Frontal cortex (tissue), 4 donors: ENCODE data around the gene FRMD1. TPM values are rescaled to one million over a fixed set of nuclear protein-coding genes. Genes with fewer than 3 reads are reported as not detected.

ENCODE experiments used
- DNase-seq, 2 donors: peaks; one replicate each; pipeline ENCODE4 v3.0.0; 2012; ENCODE audit warnings: low spot score in 2 of 2
- FAIRE-seq: peaks from 2 replicates; lab custom pipeline; 2012; peaks lifted over from hg19 to GRCh38; lab: Jason Lieb, UNC
- total RNA-seq: library from RNA; depleted of rRNA; stranded (reverse); fragments of >200 nt; gene quantifications from one replicate; pipeline ENCODE4 v1.2.3, GENCODE V29; 2014
- donor health status: control.
- donor health status: control.
- donor health status: control.

FRMD1 gene
- total RNA-seq, 1 donor from 2014 or later, result not detected

DNA sequence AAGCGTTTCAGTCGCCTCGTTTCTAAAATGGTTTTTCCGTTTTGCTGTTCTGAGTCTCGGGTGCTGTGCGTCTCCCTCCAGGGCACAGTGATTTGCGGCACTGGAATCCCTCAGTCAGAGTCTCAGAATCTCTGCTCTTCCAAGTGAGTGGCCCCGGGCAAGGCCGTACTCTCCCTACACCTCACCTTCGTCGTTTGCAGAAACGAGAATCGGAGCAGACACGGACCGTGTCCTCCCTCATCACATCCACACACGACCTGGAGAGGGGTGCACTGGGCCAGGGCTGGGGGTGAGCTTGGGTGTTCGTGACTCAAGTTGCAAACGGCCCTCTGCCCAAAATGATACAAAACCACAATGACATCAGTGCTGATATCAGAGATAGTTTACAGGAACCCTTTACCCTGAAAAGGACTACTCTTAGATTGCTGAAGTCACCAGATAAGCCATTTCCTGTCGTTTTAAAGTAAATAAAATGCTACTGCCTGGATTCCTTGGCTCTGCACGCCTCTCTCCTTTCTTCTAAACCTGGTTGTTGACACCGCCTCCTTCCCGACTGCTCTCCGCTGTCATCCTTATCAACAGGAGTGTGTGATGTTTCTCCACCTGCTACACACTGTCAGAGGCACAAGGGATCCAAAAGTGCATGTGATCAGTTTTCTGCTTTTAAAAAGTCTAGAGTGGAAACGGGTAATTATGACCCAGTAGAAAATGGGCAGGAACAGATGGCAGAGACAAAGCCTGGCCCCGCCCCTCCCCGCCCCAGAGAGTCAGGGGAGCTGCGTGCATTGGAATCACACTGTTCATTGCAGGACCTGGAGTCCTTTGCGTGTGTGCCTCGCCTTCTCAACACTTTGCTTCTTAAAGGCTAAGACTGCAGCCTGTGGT is 43.1 kb downstream of the FRMD1 start:
- DNase-seq (no peak), FAIRE-seq (no peak)

GRCh38 chr6:168035098-168035660 is 43.8 kb downstream of the FRMD1 start:
- FAIRE-seq, result no peak
- DNase-seq, result peak; percentile 60 to 70

DNA sequence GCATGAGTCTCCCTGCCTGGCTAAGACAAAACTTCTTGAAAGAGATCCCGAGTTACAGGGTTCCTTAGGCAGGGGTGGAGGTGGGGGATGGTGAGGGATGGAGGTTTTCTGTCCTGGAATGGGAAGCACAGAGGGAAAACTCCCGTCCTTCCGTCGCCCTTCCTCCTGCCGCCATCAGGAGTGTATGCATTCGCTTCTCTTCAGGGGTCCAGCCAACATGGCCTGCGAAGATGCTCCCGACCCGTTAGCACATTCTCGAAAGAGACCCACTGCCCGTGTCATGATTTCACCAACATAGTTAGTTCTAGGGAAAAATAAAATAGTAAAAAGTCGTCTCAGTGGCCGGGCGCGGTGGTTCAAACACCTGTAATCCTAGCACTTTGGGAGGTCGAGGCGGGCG is 44.5 kb downstream of the FRMD1 start:
- DNase-seq, result no peak
- no peak for FAIRE-seq

DNA sequence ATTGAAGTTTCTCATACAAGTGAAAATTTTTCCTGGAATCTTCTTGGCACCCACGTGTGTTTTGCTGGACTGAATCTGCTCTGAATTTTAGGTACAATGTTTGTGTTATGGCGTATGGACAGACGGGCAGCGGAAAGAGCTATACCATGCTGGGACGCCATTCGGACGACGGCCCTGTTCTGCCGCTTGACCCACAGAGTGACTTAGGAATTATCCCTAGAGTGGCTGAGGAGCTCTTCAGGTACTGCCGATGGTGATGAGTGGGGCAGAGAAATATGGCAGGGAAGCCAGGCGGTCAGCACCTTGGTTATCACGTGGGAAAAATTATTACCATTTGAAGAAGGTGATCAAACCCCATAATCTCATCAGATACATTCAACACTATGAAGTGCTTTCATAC is 45.2 kb downstream of the FRMD1 start:
- no peak for DNase-seq
- FAIRE-seq, result no peak

- DNase-seq, result no peak
- no peak for FAIRE-seq
Observed at GRCh38 chr6:168032005-168032760, 46.8 kb downstream of the FRMD1 start.

GRCh38 chr6:168031411-168031971 is 47.5 kb downstream of the FRMD1 start:
- FAIRE-seq (no peak), DNase-seq (no peak)

DNA sequence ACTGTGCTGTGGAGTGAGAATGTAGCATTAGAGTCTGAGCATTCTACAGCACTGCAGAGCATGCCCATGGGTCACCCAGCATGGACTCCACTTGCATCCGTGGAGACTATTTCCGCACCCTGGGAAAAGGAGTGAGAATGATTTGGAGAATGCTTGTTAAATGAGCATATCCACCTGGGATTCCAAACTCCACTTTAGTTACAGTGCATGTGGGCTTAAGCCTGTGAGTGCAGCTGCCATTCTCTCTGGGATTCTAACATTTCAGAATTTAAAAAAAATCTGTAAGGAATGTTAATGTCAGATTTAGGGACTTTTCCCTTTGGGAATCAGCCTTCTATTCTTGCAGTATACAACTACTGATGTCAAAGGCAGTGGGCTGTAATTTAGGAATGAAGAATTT is 48.1 kb downstream of the FRMD1 start:
- FAIRE-seq (no peak), DNase-seq (no peak)

DNA sequence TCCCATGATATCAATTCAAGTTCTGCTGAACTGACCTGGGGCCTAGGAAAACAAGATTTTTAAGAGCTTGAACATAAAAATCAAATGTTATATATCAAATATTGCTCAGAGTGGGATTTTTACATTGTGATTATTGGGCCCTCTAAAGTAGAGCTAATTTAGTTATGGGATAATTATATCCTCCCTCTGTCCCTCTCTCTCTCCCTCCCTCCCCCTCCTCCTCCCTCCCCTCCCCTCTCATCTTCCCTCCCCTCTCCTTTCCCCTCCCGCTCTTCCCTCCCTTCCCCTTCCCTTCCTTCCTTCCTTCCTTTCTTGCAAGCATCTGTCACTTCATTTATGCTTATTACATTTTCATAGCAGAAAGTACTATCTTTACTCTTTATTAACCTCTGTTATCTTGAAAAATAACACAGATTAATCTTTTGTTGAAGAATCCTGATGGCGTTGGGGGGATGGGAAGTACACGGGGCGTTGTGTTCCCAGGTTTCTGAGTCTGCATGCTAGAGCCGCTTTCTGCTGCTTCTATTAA is 48.7 kb downstream of the FRMD1 start:
- FAIRE-seq, result no peak
- DNase-seq, result no peak

- FAIRE-seq (no peak), DNase-seq (no peak)
Observed at GRCh38 chr6:168029459-168030217, 49.4 kb downstream of the FRMD1 start.

GRCh38 chr6:168028181-168028580 is 50.8 kb downstream of the FRMD1 start:
- no peak for FAIRE-seq

DNA sequence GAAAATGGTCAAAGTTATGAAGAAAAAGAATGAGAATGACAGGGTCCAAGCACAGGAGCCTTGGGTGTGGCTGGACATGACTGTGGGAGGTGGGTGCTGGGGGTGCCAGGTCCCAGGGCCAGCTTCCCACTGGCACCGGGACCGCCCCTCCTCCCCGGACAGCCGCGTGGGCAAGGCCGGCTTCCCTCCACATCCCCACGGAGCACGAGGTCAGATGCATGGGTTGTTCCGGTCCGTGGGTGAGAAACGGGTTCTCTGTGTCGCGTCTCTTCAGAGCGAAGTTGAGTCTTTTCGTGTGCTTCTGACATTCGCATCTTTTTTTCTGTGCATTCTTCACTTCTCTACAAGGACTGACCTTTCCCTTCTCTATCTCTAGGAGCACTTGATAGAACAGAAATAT is 51.5 kb downstream of the FRMD1 start:
- no peak for DNase-seq
- no peak for FAIRE-seq

More at GRCh38 chr6:168028181-168028580, 50.8 kb downstream of the FRMD1 start:
- DNase-seq, result no peak

DNA sequence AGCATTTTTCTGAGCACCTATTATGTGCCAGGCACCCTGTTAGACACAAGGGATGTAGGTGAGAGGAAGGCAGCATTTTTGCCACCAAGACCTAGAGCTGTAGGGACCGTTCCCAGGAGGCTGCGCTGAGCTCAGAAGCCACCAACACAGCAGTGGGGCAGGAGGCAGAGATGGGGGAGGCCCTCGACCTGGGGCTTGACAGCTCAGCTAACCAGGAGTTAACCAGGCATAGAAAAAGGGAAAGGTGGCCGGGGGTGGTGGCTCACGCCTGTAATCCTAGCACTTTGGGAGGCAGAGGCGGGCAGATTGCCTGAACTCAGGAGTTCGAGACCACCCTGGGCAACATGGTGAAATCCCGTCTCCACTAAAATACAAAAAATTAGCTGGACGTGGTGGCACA is 52.1 kb downstream of the FRMD1 start:
- DNase-seq, result no peak
- no peak for FAIRE-seq

DNA sequence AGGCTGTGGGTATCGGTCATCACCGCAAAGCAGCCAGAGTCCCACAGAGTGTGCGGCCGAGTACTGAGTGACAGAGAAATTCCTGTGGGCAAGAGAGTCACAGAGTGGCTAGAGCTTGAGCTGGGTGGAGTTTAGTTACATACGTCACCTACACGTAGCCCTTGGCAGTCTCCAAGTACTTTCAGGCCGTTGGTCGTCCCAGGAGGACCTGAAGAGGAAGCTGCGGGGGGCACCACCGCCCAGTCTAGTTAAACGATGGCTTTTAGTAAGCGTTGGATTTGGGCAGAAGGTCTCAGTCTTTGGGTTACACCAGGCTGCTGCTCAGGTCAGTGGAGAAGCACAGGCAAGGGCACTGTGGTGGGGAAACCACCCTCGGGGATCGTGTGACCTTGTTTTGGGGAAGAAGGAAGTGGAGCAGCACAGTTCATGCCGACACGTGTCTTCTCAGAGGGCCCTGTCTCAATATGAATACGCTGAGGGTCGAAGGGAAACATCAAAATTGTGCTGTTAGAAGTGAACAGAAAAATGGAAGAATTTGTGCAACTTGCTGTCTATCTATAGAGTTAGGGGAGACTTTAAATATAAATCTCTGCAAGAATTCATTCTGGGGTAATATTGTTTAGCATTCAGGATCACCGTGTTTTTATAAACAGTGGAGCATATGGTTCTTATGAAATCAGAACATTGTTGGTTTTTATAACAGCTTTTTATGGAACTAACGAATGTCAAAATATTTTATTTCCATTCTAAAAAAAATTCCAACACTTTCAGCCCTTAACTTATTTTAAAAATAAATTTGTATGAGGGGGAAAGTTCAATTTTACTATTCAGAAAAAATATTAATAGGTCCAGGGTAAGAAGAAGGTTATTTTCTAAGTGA is 52.9 kb downstream of the FRMD1 start:
- FAIRE-seq, result peak; percentile 21

GRCh38 chr6:168024951-168025510 is 54.0 kb downstream of the FRMD1 start:
- DNase-seq (no peak), FAIRE-seq (no peak)

More for the DNA sequence above, 52.9 kb downstream of the FRMD1 start:
- DNase-seq, result no peak

- FAIRE-seq, result no peak
- no peak for DNase-seq
Observed at GRCh38 chr6:168022488-168023321, 56.3 kb downstream of the FRMD1 start.

GRCh38 chr6:168021581-168021980 is 57.4 kb downstream of the FRMD1 start:
- FAIRE-seq (no peak), DNase-seq (no peak)

- no peak for DNase-seq
- no peak for FAIRE-seq
Observed at GRCh38 chr6:168020242-168020641, 58.8 kb downstream of the FRMD1 start.
